ELF-1 (cell line): Measurements from ENCODE around the gene FARS2.
A peak's percentile ranks its signal among the peaks of the same experiment; 100 is the strongest.

Source experiments
- DNase-seq: peaks from one replicate; pipeline ENCODE4 v3.0.0-alpha.2; 2016; ENCODE audit warnings: low read depth, low spot score

Gene FARS2

GRCh38 chr6:5724911-5725310 lies 463.6 kb downstream of the FARS2 start:
- DNase-seq: no peak

- DNase-seq: no peak
Observed at GRCh38 chr6:5726976-5727718, 465.8 kb downstream of the FARS2 start.

GRCh38 chr6:5728351-5729079 lies 467.2 kb downstream of the FARS2 start:
- no peak for DNase-seq

GRCh38 chr6:5729080-5729434 lies 467.7 kb downstream of the FARS2 start:
- no peak for DNase-seq

GRCh38 chr6:5729813-5730517 lies 468.7 kb downstream of the FARS2 start:
- no peak for DNase-seq

GRCh38 chr6:5730585-5731263 lies 469.4 kb downstream of the FARS2 start:
- DNase-seq: no peak

- no peak for DNase-seq
Observed at GRCh38 chr6:5731435-5731834, 470.1 kb downstream of the FARS2 start.

GRCh38 chr6:5732496-5732895 lies 471.2 kb downstream of the FARS2 start:
- DNase-seq: no peak

- DNase-seq: no peak
Observed at GRCh38 chr6:5736016-5736738, 474.9 kb downstream of the FARS2 start.

- DNase-seq: no peak
Observed at GRCh38 chr6:5737460-5737859, 476.1 kb downstream of the FARS2 start.

GRCh38 chr6:5738211-5738610 lies 476.9 kb downstream of the FARS2 start:
- no peak for DNase-seq

- no peak for DNase-seq
Observed at GRCh38 chr6:5744497-5744896, 483.2 kb downstream of the FARS2 start.

GRCh38 chr6:5745081-5745480 lies 483.8 kb downstream of the FARS2 start:
- no peak for DNase-seq

- DNase-seq: peak; percentile 54
Observed at GRCh38 chr6:5746053-5746758, 484.9 kb downstream of the FARS2 start.

GRCh38 chr6:5746759-5747130 lies 485.4 kb downstream of the FARS2 start:
- no peak for DNase-seq

GRCh38 chr6:5747379-5747778 lies 486.1 kb downstream of the FARS2 start:
- no peak for DNase-seq

- DNase-seq: no peak
Observed at GRCh38 chr6:5749016-5749650, 487.8 kb downstream of the FARS2 start.

- DNase-seq: no peak
Observed at GRCh38 chr6:5749651-5750215, 488.4 kb downstream of the FARS2 start.

- DNase-seq: no peak
Observed at GRCh38 chr6:5751525-5752390, 490.4 kb downstream of the FARS2 start.
